ENCODE measurements around the gene UBE2G2.

DNA sequence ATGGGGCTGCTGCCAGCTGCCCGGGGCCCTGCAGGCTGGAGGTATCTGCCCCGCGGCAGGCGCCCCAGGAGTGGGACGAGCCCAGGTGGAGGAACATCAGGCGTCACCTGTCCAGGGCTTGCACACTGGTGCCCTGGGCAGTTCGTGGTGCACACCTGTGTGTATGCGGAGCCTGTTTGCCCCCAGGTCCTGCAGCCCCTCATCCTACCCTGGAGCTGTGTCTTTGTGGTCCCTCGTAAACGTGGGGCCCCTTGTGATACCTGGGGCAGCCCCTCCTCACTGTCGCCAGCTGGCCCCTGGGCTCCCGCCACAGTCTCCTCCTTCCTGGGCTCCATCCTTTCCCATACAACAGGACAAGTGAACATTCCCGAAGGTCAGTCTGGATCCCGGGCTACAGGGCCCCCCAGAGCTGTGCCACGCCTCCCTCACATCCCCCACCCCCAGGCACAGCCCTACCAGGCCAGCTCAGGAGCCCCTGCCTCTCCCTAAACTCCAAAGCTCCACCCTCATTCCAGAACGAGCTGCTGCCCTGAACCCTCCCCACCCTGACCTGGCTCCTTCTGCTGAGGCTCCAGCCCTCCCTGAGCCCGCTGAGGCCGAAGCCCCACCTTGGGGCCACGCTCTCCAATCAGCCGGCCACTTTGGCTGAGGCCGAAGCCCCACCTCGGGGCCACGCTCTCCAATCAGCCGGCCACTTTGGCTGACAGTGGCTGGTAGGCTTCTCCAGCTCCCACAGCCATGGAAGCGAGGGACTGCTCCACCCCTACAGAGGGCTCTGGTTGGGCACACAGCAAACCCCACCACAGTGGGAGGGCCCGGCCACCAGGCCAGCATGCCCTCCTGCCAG is 42.6 kb downstream of the UBE2G2 start:
- TF ChIP-seq, protein P1, sequence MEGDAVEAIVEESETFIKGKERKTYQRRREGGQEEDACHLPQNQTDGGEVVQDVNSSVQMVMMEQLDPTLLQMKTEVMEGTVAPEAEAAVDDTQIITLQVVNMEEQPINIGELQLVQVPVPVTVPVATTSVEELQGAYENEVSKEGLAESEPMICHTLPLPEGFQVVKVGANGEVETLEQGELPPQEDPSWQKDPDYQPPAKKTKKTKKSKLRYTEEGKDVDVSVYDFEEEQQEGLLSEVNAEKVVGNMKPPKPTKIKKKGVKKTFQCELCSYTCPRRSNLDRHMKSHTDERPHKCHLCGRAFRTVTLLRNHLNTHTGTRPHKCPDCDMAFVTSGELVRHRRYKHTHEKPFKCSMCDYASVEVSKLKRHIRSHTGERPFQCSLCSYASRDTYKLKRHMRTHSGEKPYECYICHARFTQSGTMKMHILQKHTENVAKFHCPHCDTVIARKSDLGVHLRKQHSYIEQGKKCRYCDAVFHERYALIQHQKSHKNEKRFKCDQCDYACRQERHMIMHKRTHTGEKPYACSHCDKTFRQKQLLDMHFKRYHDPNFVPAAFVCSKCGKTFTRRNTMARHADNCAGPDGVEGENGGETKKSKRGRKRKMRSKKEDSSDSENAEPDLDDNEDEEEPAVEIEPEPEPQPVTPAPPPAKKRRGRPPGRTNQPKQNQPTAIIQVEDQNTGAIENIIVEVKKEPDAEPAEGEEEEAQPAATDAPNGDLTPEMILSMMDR (optimal IDR thresholded peaks at IDR 0.05 in 1 of 3, IDR thresholded peaks at IDR 0.05 in 1 of 3, conservative IDR thresholded peaks at IDR 0.05 in 1 of 3; ENCODE audit: extremely low read depth in 1 of 3, insufficient read depth in 2 of 3, low read length in 3 of 3) = no peak
- TF ChIP-seq EZH2 (IDR thresholded peaks at IDR 0.05; ENCODE audit: low read length) = no peak
